GM18861 (cell line): ENCODE measurements around the gene COL19A1.
A peak's percentile ranks its signal among the peaks of the same experiment; 100 is the strongest.

Source experiments
- ATAC-seq: cut with Tn5 transposase; IDR thresholded peaks from one replicate; pipeline ENCODE4 v1.9.1; 2021; ENCODE audit not compliant: unreplicated experiment

COL19A1 gene

DNA sequence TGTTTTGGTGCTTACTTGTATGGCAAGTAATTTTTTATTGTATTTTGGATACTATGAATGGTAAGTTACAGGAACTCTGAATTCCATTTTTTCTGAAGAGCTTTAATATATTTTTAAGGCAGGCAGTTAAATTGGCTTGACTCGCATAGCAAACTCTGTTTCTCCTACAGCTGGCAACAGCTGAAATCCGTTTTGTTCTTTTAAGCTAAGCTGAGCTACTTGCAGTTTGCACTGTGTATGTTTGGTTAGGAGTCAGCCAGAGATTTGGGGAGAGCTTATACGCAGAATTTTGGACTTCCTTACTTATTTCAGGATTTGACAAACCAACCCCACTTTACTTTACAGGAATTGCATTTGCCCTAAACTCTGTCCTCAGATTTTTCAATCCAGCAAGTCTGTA lies 179.1 kb downstream of the COL19A1 start:
- no peak for ATAC-seq

DNA sequence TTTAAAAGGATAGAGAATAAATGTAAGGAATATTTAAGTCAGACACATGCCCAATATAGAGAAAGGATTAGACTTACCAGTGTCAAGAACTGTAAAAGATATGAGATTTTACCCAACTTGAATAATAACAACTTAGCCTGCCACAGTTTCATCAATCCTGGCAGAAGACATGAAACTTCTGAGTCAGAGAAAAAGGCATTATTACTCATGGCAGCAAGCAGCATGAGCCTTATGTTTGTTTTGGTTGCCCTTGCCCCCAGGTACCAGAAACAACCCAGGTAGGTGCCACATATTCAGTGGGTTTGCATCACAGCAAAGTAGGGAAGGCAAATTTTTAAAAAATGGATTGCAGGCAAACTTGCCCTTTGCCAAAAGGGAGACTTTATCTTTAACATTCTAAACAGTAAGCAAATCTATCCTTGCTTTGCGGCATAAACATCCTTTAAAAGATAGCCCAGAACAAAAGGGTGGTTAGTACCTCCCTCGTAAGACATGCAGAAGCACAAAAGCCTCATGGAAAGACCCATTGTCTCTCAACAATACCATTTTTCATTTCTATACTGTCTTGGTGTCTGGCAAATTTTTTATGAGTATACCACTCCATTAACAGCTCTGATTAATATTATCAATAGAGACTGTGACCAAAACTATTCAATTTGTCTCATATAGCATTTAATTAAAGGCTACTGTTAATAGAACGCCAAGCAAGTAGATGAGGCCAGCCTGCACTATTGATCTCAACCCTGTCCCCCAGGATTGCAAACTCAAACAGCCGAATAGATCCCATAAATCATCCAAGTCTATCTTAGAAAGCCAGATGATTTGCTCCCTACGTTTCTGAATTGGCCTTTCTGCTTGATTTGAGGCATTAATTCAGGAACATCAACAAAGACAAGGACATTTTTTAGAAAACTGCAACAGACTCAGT lies 185.1 kb downstream of the COL19A1 start:
- no peak for ATAC-seq

DNA sequence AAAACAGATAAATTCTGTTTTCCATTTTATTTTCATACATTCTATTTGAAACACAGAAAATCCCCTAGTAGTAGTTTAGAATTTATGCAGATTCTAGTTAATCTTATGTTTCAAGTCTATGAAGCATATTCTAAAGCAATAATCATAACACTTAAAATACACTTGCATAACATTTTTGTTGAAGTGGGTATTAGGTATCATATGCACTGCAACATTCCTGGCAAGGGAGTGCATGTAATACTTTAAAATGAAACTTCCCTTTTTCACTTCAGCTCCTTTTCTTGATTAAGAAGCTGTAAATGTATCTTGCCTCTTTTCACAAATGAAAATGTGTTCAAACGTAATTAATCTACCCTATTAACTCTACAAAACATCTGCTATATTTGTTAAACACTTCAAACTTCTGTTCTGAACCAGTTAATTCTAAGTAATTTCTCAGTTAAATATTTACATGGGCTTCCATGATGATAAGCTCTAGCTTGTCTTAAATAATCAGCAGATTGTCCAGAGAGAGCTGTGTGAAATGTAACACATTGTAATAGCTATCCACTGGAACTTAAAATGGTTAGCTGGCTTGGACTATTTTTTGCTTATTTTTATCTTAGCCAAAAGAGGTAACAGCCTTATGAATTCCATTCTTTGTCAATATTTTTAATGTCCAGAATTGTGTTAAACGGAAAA lies 192.8 kb downstream of the COL19A1 start:
- no peak for ATAC-seq

DNA sequence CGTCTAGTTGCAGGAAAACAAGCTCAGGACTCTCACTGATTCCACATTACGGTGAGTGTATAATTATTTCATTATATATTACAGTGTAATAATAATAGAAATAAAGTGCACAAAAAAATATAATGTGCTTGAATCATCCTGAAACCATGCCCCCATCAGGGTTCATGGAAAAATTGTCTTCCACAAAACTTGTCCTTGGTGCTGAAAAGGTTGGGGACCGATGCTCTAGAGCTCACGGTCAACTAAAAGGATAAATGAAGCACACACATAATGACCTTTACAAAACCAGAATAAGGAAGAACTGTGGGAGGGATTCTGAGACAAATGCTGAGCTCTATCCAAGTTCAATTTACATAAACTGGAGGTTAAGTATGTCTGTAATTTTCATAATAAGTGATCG lies 194.3 kb downstream of the COL19A1 start:
- ATAC-seq = no peak

DNA sequence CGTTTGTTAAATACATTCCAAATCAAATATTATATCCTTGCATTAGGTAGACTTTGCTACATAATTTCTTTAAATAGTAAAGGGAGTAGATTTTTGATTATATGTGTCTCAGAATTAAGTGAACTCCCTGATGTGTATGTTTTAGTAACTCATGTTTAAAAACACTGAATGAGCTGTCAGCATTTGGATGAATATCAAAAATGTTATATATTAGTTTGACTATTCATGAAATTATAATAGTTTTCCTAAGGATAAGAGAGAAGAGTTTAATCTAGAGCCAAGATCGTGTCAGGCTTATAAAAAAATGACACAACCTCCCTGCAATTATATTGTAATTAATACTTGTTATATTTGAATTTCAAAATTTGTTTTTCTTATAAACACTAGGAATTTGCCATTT lies 195.2 kb downstream of the COL19A1 start:
- ATAC-seq = no peak

DNA sequence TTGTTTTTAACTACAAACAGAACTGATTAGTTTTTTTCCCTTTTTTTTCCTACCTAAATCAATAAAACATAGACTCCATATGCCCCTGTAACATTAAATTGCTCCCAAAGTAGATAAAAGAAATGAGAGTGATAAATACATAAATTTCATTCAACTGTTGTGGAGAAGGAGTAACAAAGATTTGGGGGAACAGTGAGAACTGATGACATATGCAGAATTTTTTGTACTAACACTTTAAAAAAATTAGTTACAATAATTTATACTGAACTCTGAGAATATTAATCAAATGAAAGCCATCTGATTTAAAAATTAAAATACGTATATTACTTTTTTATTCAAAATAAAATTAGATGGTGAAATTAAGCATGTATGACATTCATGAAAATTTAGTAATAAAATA lies 195.7 kb downstream of the COL19A1 start:
- no peak for ATAC-seq

DNA sequence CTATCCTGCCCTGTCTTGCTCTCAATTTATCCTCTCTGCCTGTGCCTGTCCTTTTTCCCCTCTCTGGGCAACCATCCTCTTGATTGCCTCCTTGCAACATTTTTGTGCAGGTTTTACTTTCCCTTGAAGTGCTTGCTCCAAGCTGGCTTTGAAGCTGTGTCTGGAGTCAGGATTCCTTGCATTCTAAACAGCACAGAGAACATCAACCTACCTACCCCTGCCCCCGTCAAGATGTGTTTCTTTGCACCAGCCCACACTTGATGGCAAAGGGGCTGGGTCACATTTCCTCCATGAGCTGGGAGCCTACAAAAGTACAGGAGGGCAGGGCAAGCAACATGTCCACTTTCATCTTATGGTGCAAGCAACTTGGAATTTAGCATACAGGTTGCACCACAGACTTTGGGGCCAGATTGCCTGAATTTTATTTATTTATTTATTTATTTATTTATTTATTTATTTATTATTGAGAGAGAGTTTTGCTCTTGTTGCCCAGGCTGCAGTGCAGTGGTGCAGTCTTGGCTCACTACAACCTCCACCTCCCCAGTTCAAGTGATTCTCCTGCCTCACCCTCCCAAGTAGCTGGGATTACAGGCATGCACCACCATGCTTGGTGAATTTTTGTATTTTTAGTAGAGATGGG lies 206.3 kb downstream of the COL19A1 start:
- no peak for ATAC-seq

DNA sequence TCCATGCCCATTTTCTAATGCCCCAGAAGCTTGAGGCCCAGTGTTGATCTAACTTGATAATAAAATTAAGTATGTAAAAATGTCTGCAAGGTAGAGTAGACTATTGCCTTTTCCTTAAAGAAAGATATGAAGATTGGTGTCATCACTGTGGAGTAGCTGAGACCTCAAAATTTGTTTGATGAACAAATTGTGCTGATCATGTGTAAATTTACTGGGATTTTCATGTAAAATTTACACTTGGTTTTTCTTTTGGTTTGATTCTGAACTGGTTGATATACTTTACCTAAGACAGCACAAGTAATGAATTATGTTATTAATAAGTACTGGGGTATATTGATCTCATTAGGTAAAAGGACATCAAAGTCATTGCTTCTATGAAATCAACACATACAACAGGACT lies 207.3 kb downstream of the COL19A1 start:
- ATAC-seq = no peak

DNA sequence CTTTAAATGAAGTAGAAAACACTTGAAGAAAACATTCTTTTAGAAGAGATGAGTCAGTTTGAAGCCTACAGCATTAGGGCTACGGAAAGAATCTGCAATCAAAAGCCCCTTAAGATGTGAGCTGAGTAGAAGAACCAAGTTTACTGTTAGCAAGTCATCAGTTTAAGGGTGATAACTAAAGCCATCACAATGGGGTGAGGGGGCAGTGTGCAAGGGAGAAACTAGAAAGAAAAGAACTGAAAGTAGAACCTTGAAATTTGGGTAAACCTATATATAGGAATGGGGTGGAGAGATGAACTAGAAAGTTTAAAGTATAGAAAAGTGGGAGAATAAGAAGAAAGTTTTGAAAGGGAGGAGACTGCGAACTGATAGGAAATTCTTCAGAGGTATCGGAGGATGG lies 212.9 kb downstream of the COL19A1 start:
- ATAC-seq = no peak

DNA sequence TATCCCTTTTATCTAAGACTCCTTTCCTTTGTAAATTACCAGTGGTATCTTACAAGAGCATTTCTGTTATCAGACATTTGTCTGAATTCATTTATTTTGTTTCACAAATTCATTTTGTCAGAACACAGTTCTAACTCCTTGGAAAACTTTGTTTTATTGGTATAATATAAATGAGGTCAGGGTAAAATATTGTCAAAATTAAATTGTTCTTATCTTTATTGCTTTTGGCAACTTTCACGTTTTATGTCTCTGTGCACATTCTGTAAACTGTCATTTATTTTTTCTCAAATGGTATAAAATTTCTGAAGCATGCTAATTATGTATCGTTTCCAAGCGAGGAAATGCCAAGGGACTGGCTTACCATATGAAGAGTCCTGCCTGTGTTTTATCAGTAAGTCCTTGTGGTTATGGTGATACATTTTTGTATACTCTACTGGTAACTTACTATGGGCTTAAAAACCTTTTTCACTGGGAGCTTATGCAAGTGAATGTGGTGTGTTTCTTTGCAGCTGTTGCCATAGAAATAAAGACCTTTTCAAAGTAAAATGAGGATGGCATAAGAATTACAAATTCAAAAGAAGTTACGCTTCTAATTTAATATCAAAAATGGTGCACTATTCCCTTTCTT lies 214.2 kb downstream of the COL19A1 start:
- no peak for ATAC-seq

DNA sequence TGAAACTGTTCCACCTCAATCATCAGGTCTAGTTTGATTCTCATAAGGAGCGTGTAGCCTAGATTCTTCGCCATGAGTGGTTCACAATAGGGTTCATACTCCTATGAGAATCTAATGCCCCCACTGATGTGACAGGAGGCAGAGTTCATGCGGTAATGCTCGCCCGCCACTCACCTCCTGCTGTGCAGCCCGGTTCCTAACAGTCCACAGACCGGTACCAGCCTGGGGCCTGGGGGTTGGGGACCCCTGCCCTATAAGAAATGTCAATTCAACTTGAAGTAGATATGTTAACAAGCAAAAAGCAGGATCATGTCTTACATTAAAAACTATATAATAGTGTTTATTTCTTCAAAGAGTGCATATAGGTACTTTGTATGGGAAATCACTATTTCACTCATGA lies 216.5 kb downstream of the COL19A1 start:
- ATAC-seq = no peak

DNA sequence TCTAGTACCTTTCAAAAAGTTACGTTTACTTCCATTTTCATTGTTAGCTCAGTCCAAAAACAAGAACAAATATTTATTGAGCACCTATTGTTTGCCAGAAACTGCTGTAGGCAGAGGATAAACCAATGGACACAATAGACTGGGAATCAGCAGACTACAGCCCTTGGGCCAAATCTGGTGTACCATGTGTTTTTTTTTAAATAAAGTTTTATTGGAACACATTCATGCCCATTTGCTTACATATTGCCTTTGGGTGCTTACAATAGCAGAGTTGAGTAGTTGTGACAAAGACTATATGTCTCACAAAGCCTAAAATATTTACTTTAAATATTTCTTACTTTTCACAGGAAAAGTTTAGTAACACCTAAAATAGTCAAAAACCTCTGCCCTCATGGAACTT lies 220.4 kb downstream of the COL19A1 start:
- ATAC-seq = no peak

DNA sequence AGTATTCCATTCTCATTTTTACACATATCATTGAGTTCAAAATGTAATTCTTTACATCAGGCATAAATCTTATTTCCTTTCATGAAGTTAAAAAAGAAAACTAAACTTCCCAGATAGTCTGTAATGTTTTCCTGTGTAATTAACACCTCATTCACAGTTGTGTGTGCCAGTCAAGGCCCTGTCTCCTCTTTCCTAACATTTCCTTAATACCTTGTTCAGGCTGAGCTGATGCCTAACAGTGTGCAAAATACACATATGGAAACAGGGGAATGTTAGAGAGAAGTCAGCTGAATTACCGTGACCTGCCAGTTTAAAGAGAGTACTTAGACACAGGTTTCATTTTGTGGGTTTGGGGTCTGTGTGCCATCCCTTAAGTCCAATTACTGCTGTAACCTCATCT lies 227.8 kb downstream of the COL19A1 start:
- ATAC-seq = no peak

DNA sequence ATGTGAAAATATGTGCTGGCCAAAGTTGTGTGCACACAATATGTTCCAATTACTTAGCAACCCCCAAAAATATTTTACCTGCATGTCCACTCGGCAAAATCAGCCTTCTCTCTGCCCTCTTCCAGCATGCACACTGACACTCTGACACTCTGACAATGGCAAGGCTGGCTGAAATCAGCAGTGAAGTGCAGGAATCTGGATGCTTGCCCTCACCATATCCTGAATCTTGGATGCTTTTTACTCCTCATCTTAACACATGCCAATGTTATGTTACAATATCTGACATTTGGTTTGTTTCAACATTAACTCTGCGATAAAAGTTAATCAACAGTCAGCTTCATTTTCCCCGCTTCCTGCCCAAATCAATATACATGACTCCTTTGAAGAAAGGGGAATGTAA lies 233.4 kb downstream of the COL19A1 start:
- no peak for ATAC-seq

DNA sequence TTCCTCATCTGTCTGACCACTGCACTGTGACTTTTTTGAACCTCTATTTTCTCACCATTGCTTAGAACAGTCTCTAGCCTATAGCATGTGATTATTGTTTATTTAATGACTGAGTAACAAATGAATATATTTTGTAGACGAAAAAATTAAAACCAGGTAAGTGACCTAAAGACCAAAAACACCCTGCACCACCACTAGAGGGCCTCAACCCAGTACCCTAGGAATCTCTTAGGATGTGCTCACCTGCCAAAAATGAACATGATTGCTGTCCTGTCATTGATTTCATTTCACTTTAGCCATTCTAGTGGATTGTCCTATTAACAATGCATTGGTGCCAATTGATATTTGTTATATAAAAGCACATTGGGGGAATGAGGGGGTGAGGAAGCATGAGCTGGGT lies 237.4 kb downstream of the COL19A1 start:
- no peak for ATAC-seq

DNA sequence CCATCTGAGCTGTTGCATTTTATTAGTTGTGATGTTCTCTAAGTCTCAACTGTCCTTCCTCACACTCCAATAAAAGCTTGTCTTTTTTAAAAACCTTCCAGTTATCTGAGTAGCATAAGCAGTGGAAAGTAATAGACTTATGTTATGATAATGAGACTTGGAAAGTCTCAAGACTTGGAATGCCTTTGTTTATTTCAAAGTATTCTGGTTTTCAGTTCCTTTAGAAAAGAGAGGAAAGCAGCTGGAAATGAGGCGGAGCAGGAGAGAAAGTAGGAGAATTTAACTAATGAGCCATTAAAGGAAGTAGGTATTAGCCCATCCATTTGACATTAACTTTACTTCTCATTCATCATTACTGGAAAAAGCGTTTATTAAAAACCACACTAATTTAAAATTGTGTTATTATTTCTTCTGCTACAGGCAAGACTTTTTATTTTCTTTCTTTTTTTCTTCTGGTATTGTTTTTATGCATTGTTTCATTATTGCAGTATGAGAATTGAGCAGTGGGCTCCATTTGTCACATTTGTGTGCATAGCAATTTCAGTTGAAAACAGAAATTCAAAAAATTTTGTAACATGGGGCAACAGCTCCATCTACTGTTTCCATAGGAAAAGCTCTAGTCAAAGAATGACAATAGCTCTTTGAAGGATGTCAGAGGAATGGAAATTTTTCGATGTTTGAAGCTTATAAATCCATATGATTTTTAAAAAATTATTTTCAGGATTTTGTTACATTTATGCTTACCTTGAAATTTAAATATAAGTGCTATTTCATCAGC lies 241.7 kb downstream of the COL19A1 start:
- no peak for ATAC-seq

DNA sequence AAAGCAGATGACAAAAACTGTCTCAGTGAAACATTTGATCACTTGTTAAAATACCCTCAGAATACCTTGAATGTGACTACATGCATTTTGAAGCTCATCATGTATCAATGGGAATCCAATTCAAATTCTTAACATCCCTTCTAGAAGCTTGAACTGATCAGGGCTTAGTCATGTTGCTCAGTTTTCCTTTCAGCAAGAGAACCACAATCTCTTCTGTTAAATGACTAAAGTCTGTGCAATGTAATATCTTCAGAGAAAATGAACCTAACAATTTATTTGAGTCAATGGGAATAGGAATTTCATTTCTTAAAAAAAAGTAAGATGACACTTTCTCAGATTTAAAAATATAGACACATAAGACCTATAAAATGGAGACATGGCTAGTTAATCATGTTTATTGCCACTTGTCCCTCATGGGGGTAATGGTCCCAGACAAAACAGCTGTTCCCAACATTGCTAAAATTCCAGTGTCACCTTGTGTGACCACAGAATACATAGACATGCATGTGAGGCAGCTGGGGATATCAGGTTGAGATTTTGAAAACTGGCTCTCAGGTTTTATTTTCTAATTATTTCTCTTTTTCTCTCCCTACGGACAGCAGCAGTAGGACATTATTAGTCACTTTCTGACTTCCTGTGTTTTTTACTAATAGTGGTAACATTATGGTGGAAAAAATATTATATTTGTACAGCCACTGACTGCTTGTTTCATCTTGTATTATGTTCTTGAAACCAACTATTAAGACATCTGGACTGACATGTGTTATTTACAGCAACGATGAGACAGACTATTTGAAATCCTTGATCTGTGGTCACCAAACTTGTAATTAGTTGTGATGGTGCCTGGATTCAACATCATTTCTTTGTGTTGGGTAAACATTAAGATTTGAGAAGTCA lies 244.0 kb downstream of the COL19A1 start:
- peak; percentile 50 for ATAC-seq

DNA sequence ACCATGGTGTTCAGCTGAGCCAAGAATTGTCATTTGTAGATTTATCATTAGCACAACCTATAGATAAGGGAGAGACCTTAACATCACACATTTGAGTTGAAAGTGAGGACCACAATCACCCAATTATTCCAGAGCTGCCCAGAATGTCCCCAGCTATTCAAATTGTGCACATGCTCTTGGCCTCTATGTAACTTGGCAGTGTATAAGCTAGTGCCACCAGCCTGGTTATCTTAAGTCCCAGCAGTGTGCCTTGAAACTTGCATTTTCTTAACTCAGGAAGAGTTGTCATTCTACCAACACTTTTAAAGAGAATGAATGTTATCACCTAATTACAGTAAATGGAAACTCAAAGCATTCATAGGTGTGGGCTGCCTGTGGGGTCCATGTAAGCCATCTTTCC lies 245.4 kb downstream of the COL19A1 start:
- no peak for ATAC-seq

DNA sequence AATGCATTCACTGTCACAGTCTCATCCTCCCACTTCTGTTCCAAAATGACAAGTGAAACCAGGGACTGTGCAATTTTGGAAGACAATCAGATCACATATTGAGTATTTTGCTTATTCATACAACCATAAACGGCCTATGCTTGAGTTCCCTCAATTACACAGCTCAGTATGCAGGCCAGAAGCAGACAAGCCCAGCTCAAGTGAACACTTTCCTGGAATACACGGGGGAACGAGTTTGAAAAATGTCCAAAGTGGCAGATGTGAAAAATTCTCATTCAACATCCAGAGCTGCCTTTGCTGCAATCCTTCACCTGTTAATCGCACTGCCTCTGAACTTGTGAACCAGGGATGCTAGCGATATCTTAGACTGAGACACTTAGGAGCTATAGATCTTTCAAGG lies 246.4 kb downstream of the COL19A1 start:
- ATAC-seq = no peak

DNA sequence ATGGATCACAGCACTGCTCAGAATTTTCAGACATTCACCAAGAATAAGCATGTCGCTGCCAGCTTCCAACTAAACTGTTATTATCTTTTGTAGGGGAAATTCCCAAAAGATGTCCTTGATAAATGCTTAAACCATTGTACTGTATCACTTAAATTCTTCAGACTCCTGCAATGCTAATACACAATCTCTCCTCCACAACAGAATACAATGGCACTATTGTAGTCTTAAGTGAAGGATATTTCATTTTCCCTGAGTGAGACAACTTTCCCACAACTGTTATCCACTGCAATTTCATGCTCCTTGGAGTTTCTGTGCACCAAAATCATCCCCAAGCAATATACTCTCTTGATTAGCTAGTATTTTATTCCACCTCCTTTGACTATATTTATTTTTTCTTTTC lies 246.8 kb downstream of the COL19A1 start:
- ATAC-seq = no peak
